GM19397 (cell line): ENCODE data around the gene TECPR1.

Experiments used
- ATAC-seq: cut with Tn5 transposase; IDR thresholded peaks from one replicate; pipeline ENCODE4 v1.9.1; 2021; ENCODE audit warnings: mild to moderate bottlenecking, moderate library complexity; ENCODE audit not compliant: unreplicated experiment

TECPR1 gene

DNA sequence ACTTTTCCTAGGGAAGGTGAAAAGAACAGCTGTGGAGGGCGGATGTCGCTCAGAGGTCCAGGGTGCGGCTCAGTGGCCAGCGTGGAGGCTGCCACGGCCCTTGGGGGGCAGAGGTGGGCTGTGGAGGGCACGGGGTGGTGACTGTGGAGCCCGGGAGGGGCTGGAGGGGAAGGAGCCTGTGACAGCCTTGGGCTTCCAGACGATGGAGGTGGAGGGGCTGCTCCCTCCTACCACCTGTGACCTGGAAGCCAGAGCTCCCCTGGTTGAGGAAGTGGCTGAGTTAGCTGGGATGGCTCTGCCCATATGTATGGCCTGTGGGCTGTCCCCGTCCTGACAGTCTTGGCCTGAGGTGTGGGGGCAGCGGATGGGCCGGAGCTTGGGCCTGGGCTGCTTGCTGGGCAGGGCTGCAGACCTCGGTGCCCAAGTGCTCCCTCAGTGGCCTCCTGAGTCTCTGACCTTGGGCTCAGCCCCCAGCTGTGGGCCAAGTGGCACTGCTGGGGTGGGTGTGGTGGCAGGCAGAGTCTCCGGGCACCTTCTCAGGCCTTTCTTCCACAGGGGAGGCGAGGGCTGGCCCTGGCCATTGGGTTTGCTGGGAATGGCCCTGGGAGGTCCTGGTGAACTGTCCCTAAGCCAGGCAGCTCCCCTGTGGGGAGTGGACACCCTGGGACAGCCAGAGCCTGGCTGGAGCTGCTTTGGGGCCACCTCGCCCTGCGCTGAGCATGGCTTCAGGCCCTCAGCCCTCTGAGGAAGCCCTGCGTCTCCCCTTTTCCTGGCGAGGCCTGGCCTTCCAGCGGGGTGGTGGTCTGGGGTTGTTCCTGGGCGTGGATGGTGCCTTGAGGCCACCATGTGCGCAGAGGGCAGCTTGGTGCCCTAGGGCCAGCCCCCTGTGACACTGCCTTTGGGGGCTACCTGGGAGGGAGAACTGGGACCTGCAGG lies 33.4 kb upstream of the TECPR1 start:
- ATAC-seq = no peak

DNA sequence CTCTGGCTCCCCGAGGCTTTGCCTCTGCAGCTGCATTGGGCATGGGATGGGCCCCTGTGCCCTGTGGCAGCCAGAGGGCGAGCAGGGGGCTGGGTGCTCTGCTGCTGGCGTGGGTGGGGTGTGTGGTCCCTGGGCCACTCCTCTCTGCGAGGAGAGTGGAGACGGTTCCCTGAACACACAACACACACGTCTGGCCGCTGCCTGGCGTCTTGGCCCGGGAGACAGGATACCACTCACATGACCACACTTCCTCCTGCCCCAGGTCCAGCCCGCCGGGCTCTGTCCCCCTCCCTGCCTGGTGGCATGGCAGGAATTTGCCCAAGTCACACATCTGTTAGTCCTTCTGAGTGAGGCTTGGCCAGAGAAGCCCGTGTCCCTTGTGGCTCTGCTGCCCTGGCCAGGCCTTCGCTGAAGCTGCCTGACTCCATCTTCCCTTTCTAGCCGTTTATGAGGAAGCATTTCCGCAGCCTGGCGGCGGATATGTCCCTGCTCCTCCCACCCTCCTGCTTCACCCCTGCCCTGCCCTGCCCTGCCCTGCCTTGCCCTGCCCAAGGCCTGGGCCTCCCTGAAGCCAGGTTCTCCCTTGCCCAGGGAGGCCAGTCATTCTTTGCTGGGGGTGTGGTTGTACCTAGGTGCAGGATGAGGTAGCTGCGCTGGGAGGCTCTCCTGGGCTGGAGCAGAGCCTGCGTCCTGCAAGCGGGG lies 32.5 kb upstream of the TECPR1 start:
- no peak for ATAC-seq

DNA sequence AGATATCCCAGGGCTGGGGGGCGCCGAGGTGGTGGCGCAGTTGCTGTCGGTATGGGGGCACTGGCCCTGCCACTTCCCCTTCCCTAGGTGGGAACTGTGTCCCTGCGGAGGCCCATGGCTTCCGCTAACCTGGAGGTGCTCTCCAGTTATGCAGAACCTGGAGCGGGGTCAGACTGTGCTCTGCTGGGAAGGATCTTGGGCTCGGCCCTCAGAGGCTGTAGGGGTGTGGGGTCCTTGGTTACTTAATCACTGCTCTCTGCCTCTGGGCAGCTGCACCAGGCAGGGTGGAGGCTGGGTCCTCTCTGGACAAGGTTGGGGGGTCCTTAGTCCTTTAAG lies 31.8 kb upstream of the TECPR1 start:
- no peak for ATAC-seq

DNA sequence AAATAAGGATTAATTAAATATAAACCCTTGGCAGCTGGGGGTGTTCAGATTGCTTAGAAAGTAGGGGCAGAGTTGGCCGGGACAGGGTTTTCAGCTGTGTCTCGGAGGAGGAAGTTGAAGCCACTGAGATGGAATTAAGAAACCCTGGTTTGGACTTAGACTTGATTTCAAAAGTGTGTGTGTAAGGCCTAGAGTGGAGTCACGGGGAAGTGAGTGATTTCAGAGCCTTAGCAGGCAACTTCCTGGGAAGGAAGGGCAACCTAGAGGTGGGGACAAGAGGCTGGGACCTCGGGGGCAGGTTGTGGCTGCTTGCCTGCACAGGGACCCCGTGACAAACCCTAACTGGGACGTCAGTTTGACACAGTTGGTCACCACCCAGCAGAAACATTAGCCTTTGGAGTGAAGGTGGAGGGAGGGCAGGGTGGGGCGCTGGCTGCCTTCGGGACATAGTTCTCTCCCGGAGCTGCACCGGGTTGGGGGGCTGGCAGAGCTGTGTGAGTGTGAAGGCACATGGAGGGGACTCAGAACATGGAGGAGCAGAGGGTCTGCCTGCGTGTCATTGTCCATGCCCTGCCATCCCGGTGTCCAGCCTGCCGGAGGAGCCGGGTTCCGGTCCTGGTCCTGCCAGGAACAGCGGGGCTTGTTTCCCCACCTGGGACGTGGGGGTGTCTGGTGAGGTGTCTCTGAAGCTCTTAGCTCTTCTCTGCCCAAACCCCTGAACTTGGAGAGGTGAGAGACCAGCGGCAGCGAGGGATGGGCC lies 31.3 kb upstream of the TECPR1 start:
- ATAC-seq = no peak

DNA sequence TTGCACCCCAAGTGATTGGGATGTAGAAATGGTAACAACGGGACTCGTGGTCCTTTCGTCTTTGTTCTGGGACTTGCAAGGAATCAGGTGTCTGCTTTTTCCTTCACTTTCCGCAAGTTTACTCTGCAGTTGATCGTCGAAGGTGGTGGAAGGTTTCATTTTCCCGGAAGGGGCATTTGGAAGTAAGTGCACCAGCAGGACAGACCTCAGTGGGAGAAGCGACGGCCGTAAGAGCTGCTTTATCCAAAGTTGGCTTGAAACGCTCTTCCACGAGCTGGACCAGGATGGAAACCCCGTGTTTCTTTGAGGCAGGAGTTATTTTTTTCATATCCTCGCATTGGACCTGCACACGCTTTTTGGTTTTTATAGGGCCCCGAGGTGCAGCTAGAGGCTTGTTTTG lies 30.7 kb upstream of the TECPR1 start:
- ATAC-seq = no peak

DNA sequence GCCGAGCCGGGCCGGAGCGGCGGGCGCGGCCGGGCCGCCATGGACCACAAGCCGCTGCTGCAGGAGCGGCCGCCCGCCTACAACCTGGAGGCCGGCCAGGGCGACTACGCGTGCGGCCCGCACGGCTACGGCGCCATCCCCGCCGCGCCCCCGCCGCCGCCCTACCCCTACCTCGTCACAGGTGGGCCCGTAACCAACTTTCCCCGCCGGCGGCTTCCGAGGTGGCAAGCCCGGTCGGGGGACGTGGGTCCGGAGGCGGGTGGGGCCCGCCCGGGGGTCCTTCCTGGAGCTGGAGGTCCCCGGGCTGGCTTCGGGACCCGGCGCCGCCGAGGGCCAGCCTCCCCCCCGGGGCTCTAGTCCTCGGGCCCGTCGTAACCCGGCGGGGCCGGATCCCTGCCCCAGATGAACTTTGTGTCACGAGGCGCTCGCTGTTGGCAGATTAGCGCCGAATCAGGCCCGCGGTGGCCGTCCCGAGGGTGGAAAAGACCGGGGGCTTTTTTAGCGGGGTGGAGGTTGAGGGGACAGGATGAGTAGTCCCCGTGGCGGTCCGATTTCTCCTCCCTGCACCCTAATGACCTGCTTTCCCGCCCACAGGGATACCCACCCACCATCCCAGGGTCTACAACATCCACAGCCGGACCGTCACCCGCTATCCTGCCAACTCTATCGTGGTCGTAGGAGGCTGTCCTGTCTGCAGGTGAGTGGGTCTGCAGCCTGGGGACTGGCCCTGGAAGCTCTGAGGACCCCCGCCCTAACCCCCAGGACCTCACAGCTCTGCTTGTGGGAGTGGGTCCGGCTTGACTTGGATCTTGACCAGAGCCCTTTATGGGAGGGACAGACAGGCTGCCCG lies 29.9 kb upstream of the TECPR1 start:
- ATAC-seq = peak; percentile 35

DNA sequence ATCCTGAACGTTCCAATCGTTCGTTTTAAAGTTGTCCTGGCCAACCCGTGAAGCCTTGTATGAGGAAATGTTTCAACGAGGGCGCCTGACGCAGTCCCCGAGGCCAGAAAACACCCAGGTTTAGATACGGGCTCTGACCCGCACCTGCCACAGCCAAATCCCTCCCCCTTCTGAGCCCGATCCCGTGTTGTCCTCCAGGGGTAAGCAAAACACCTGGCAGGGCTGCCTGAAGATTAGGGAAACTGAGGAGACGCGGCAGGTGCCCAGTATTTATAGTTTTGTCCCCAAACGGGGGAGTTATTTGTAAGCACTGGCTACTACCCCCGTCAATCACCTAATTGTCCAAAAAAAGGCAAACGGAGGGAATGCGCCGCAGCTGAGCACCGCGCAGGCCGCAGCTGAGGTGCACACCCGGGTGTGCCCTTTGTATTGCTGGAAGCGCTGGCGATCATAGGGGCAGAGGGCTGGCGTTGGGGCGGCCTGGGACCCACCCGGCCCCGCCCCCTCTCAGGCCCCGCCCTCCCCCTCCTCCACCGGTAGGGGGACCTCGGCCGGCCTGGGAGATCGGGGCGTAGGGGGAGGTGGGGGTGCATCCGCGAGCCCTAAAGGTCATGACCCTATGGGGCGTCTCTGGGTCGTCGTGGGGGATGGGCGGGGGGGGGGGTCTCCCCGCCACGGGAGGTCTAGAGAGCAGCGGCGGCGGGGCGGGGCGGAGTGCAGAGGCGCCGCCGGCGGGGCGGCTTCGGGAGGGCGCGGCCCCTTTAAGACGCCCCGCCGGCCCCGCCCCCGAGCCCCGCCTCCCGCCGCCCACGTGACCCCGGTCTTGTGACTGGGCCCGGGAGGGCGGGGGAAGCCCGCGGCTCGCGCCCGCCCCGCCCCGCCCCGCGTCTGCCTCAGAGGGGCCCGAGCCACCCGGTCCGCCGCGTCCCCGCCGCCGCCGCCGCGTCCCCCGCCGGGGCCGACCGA lies 29.0 kb upstream of the TECPR1 start, which contains the start of gene BRI3:
BRI3 (plus strand) TSS at position 896 of the 966 bp plus-strand sequence. CDS start 110 bp downstream, outside the sequence.
- ATAC-seq = peak; percentile 71

DNA sequence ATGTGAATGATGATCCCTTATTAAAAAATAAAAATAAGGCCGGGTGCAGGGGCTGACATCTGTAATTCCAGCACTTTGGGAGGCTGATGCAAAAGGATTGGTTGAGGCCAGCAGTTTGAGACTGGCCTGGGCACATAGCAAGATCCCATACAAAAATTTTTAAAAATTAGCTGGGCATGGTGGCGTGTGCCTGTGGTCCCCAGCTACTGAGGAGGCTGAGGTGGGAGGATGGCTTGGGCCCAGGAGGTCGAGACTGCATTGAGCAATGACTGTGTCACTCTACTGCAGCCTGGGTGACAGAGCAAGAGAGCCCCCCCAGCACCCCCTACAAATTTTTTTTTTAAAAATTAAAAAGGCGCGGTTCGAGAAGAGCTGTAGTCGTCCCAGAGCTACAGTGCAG lies 28.3 kb upstream of the TECPR1 start:
- no peak for ATAC-seq

DNA sequence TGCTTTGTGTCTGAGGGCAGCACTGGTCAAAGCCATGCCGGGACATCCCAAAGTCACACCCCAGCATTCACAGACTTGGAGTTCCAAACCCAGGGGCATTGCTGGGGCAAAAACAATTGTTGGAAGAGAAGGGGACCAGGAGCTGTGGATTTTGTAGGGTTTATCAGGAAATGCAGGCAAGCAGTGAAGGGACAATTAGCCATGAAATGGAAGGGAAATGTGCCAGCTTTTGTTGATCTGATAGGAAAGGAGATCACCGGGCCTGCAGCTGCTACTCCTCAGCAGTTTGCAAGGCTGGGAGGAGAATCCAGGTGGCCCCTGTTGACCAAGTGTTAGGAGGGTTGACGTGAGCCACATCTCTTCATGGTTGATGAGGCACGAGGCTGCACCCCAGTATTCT lies 26.9 kb upstream of the TECPR1 start:
- no peak for ATAC-seq

DNA sequence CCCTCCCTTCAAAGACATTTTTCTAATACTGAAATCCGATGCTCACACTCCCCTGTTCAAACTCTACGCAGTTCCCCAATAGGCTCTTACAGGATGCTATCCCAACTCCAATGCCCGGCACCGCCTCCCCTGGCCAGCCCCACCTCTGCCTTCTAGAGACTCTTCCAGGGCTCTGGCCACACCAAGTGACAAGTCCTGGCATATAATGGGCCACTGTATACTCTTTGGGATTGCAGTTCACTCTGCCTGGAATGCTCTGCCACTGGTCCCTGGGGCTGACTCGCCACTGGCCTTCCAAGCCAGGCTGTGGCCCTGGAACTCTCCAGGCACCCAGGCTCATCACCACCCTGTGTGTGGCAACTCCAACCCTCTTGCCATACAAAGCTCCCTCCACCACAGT lies 26.4 kb upstream of the TECPR1 start:
- ATAC-seq = no peak

DNA sequence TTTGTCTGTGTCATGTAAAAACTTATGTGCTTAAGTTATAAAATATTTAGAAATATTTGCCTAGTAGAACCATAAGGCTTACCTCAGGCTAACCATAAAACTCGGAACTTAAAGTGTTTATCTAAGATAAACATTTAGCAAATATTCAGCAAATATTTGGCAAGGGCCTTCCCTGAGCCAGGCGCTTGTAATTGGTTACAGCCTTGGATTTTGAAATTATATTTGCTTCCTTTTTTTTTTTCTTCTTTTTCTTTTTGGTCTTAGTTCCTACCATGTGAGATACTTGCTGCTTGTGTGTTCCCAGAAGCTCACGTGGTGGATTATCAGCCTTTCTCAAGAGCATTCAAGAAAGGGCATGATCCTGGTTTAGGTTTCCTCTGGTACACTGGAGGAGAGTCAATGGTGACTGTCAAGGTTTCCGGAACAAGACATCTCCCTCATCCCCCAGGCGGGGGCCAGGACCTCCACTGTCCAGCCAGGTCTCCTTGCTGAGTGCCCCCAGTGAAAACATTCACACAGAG lies 24.3 kb upstream of the TECPR1 start:
- ATAC-seq = no peak

DNA sequence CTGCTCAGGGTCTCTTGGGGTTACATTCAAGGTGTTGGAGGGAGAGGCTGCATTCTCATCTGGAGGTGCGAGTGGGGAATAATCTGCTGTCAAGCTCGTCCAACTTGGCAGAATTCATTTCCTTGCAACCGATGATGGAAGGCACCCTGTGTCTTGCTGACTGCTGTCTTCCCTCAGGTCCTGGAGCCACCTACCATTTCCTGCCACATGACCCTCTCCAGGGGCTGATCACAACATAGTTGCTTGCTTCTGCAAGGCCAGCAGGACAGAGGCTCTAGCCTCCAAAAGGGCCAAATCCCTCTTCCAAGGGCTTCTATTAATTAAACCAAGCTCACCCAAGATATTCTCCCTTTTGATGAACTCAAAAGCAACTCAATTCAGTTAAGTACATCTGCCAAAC lies 15.3 kb upstream of the TECPR1 start:
- ATAC-seq = no peak

DNA sequence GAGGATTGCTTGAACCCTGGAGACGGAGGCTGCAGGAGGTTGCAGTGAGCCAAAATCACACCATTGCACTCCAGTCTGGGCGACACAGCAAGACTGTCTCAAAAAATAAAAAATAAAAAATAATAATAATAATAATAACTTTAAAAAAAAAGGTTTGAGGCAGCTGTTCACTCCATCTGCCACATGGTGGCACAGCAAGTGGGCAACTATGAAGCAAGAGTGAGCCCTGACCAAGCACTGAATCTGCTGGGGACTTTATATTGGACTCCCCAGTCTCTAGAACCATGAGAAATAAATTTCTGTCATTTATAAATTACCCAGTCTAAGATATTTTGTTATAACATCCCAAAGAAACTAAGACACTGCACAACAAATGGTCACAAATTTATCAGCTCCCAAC lies 14.8 kb upstream of the TECPR1 start:
- no peak for ATAC-seq

DNA sequence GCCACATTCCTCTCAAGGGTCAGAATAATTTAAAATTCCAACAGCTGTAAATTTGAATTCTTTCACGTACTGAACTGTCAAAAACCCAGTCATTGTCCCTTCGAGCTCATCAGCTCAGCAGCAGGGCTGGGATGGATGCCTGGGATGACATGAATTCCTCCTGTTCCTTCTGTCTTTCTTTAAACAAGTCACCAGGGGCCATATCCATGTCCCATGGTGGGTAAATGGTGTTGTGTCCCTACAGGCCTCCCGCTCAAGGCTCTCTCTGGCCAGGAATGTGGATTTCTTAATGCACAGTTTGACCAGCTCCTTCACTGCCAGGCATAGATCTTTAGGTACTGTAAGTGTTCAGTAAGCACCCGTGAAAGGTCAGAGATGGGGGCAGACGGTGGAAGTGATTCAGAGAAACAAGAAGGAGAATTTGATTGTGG lies 13.8 kb upstream of the TECPR1 start:
- no peak for ATAC-seq

DNA sequence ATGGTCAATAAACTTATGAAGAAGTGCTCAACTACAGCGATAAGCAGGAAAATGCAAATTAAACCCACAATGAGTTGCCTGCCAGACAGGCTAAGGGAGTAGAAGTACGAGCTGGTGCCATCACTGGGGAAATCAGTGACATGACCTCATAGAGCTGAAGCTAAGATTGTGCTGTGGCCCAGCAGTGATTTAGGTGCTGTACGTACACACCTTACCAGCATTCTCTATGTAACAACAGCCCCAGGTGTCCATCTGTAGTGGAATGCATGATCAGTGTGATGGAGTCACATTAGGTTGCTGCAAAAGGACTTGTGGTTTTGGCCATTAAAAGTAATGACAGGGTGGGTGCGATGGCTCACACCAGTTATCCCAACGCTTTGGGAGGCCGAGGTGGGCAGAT lies 5.7 kb upstream of the TECPR1 start:
- no peak for ATAC-seq

DNA sequence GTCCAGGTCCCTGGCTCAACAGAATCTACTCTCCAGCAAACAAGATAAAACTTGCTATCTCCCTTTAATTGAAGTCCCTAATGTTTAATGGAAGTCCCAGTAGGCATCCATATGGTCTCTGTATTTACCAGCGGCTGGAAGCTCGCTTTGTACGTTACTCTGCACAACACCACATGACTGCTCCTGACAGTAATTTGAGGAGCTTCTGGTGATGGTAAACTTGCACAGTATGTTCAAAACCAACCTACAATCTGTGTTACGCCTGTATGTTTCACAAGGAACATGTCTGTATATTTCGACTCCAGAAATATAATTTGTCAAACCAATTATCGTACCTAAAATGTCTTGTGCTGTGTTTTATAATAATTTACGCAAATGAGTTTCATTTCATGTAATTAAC lies 4.4 kb upstream of the TECPR1 start:
- ATAC-seq = no peak

DNA sequence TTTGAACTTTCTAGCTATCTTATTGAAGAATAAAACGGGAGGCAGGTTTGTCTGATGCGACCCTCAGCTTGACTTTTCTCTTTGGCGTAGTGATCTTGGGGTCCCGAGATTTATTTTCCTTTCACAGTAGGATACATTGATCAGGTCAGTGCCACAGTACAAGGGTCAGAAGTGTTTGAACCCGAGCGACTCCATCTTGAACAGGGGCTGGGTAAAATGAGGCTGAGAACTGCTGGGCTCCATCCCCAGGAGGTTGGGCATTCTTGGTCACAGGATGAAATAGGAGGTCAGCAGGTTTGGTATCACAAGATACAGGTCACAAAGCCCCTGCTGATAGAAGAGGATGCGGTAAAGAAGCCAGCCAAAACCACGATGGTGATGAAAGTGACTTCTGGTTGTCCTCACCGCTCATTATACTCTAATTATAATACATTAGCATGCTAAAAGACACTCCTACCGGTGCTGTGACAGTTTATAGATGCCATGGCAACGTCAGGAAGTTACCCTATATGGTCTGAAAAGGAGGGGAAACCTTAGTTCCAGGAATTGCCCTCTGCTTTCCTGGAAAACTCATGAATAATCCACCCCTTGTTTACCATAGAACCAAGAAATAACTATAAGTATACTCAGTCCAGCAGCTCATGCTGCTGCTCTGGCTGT lies 3.0 kb upstream of the TECPR1 start:
- no peak for ATAC-seq

DNA sequence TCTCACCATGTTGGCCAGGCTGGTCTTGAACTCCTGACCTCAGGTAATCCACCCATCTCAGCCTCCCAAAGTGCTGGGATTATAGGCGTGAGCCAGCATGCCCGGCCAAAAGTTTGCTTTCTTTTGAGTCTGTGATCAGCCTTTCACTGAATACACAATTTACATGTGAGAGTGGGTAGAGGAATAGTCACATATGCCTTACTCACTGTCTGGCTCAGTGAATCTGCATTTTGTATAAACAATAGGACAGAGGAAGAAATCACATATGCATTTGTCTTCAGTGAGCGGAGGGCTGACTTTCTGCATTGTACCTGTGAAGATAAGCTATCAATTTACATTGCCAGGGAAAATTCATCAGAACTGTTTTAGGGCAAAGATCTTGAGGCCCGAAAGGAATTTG lies 2.5 kb upstream of the TECPR1 start:
- no peak for ATAC-seq
